GM23248 (cell line): Measurements from ENCODE around the gene FAM209A.
"Not testable (repeated sequence)": the region's sequence is repeated elsewhere in the genome, so short reads cannot be mapped to it uniquely, and the experiment has no call there.

ENCODE experiments used
- EZH2 ChIP-seq: fragments of 200-600 bp; sonication (generic); IDR thresholded peaks from 2 replicates; pipeline ENCODE4 v1.6.1; 2018; ENCODE audit warnings: antibody characterized with exemption, mild to moderate bottlenecking; ENCODE audit not compliant: insufficient read depth, poor library complexity, severe bottlenecking
- EZH2phosphoT487 ChIP-seq: fragments of 200-600 bp; sonication (generic); IDR thresholded peaks from 2 replicates; pipeline ENCODE4 v1.6.1; 2018; ENCODE audit warnings: antibody characterized with exemption, moderate library complexity, mild to moderate bottlenecking, low read depth; ENCODE audit not compliant: insufficient read depth

DNA sequence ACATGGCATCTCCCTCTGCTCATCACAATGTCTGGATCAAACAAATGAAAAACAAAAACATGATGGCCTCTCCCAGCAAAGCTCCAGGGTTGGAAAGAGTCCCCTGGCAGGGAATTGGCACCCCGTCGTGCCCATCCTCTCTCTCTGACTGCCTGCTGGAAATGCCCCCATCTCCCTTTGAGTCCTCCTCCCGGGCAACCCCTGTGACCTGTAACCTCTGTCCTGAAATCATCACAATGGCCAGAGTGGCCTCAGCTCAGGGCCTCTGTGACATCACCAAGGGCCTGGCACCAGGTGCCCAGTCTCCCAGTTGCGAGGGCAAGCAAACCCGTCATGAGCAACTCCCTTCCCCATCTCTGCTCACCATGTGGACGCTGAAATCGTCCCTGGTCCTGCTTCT lies at the start of gene FAM209A:
- not testable (repeated sequence) for TF ChIP-seq EZH2, EZH2phosphoT487
